MM.1S (cell line): ENCODE results near the gene COQ3.

Experiments used
- DNase-seq: peaks from one replicate; pipeline ENCODE4 v3.0.0-alpha.2; 2015
- H2AFZ ChIP-seq: fragments of 300-600 bp; sonication (generic); 2 replicates; pipeline ENCODE4 v1.6.0; 2016; ENCODE audit warnings: antibody characterized with exemption, low read length
- H3F3A ChIP-seq: fragments of 300-600 bp; sonication (generic); 2 replicates; pipeline ENCODE4 v1.6.1; 2016; ENCODE audit warnings: mild to moderate bottlenecking, antibody characterized with exemption, low read length, moderate library complexity, mixed read lengths; ENCODE audit not compliant: insufficient read depth
- H3K27ac ChIP-seq: fragments of 300-600 bp; sonication (generic); 2 replicates; pipeline ENCODE4 v1.5.1; 2016; ENCODE audit warnings: mild to moderate bottlenecking, low read length
- H3K27me3 ChIP-seq: fragments of 300-600 bp; sonication (generic); replicated peaks from 2 replicates; pipeline ENCODE4 v1.6.0; 2016; ENCODE audit warnings: low read length; ENCODE audit not compliant: insufficient read depth
- H3K36me3 ChIP-seq: fragments of 300-600 bp; sonication (generic); replicated peaks from 2 replicates; pipeline ENCODE4 v1.6.1; 2016; ENCODE audit warnings: mild to moderate bottlenecking, low read length, mixed read lengths; ENCODE audit not compliant: insufficient read depth
- H3K4me1 ChIP-seq: fragments of 300-600 bp; sonication (generic); 2 replicates; pipeline ENCODE4 v1.6.1; 2016; ENCODE audit warnings: low read length, mixed read lengths
- H3K4me2 ChIP-seq: fragments of 300-600 bp; sonication (generic); 2 replicates; pipeline ENCODE4 v1.6.0; 2016; ENCODE audit warnings: low read depth, low read length
- H3K4me3 ChIP-seq: fragments of 300-600 bp; sonication (generic); 2 replicates; pipeline ENCODE4 v1.5.1; 2016; ENCODE audit warnings: low read length, mixed read lengths
- H3K79me2 ChIP-seq: fragments of 300-600 bp; sonication (generic); 2 replicates; pipeline ENCODE4 v1.6.1; 2016; ENCODE audit warnings: mixed run types, low read length, mixed read lengths
- H3K9ac ChIP-seq: fragments of 300-600 bp; sonication (generic); 2 replicates; pipeline ENCODE4 v1.6.1; 2016; ENCODE audit warnings: low read length, mixed read lengths
- H3K9me2 ChIP-seq: fragments of 300-600 bp; sonication (generic); replicated peaks from 2 replicates; pipeline ENCODE4 v1.6.1; 2016; ENCODE audit warnings: mild to moderate bottlenecking, low read length, mixed read lengths; ENCODE audit not compliant: insufficient read depth
- H3K9me3 ChIP-seq: fragments of 300-600 bp; sonication (generic); replicated peaks from 2 replicates; pipeline ENCODE4 v1.6.1; 2016; ENCODE audit warnings: mild to moderate bottlenecking, low read length, mixed read lengths; ENCODE audit not compliant: insufficient read depth
- H4K20me1 ChIP-seq: fragments of 300-600 bp; sonication (generic); 2 replicates; pipeline ENCODE4 v1.6.1; 2016; ENCODE audit warnings: mild to moderate bottlenecking, low read length, moderate library complexity, mixed read lengths; ENCODE audit not compliant: insufficient read depth
- EZH2 ChIP-seq: fragments of 300-600 bp; sonication (generic); optimal IDR thresholded peaks from 2 replicates; pipeline ENCODE3; 2017; ENCODE audit warnings: low read depth, mild to moderate bottlenecking, antibody characterized with exemption, low read length, mixed read lengths
- EZH2phosphoT487 ChIP-seq: fragments of 300-600 bp; sonication (generic); IDR thresholded peaks from 2 replicates; pipeline ENCODE4 v1.6.1; 2018; ENCODE audit warnings: antibody characterized with exemption, low read length
- TF ChIP-seq, protein P1 (sequence below): fragments of 300-600 bp; sonication (generic); IDR thresholded peaks from 2 replicates; pipeline ENCODE4 v1.5.1; 2016; ENCODE audit warnings: antibody characterized with exemption, low read length, mixed read lengths

COQ3 gene

DNA sequence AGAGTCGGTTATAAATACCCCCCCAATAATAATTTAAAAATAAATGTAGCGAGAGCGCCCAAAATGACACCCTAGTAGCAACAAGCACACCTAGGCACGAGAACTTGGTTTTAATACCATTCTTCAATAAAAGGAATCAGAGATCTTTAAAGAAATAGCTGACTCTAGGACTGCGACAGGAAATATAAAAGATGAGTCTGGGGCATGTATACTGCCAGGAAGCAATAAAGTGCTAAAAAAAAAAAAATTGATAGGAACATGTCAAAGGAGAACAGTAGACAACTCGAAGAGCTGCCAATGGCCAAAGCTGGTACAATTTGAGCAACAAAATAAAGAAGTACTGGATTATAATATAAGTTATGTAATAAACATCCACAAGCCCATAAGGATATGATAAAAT, 28.9 kb upstream of the COQ3 start:
- Histone ChIP-seq H3K27me3 (no peaks in the 10 kb centered on the region), H3K9me2 (no peaks in the 10 kb centered on the region), H2AFZ (no peak overlapping the region), H3K4me3 (no peak overlapping the region), H3K4me1 (peaks cover 15% of the 10 kb centered on the region), H3K79me2 (peaks cover 76% of the 10 kb centered on the region), H4K20me1 (peaks cover 45% of the 10 kb centered on the region), H3K36me3 (no peaks in the 10 kb centered on the region), H3K4me2 (no peak overlapping the region), H3F3A (peaks cover 9% of the 10 kb centered on the region), H3K9ac (no peak overlapping the region), H3K9me3 (no peaks in the 10 kb centered on the region), H3K27ac (no peak overlapping the region)
- DNase-seq = no peak
- TF ChIP-seq, protein P1, sequence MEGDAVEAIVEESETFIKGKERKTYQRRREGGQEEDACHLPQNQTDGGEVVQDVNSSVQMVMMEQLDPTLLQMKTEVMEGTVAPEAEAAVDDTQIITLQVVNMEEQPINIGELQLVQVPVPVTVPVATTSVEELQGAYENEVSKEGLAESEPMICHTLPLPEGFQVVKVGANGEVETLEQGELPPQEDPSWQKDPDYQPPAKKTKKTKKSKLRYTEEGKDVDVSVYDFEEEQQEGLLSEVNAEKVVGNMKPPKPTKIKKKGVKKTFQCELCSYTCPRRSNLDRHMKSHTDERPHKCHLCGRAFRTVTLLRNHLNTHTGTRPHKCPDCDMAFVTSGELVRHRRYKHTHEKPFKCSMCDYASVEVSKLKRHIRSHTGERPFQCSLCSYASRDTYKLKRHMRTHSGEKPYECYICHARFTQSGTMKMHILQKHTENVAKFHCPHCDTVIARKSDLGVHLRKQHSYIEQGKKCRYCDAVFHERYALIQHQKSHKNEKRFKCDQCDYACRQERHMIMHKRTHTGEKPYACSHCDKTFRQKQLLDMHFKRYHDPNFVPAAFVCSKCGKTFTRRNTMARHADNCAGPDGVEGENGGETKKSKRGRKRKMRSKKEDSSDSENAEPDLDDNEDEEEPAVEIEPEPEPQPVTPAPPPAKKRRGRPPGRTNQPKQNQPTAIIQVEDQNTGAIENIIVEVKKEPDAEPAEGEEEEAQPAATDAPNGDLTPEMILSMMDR = no peak
- TF ChIP-seq EZH2 = no peak

DNA sequence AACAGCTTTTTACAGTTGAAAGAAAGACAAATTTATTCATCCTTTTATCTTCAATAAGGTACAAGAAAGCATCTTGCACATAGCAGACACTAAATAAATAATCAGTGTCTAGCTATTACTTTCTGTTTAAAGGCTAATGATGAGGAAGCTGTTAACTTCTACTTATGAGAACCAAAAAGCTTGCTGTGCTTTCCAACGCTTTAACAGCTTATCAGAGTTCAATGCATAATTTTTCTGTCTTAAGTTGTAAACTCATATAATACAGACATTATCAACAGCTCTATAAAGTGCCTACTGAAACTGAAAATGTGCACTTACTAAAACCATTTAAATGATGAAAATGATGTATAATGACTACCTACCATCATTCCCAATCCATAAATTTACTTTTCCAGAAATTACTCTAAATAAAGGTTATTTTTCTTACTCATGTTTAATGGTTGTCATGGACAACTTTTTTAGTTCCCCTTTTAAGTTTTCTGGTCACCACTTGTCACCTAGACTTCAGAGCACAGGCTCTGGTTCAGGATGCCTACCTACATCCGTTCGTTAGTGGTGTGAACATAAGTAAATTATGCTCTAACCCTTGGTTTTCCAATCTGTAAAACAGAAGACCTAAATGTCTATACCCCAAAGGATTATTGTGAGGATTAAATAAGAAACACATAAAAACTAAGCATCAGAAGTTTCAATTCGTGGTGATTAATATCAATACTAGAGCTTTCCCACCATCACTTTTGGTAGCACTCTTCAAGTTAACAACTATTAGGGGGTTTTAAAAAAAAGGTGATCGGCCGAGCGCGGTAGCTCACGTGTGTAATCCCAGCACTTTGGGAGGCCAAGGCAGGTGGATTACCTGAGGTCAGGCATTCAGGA, 23.1 kb upstream of the COQ3 start:
- Histone ChIP-seq H3K27ac (no peak overlapping the region), H3K4me2 (no peak overlapping the region), H3K9me2 (no peaks in the 10 kb centered on the region), H3K79me2 (peaks cover 99% of the 10 kb centered on the region), H3K36me3 (no peaks in the 10 kb centered on the region), H3K27me3 (no peaks in the 10 kb centered on the region), H3K9me3 (no peaks in the 10 kb centered on the region), H3F3A (no peaks in the 10 kb centered on the region), H2AFZ (no peak overlapping the region), H3K9ac (no peak overlapping the region), H3K4me3 (no peak overlapping the region), H3K4me1 (no peaks in the 10 kb centered on the region), H4K20me1 (peaks cover 41% of the 10 kb centered on the region)
- no peak for DNase-seq
- TF ChIP-seq, protein P1 = no peak

- 0 out of 2 replicates have a peak, but pooled peaks cover 2% of the 10 kb centered on the region for H3K36me3 ChIP-seq
- H3K4me2 ChIP-seq = no peak overlapping the region
- no peaks in the 10 kb centered on the region for H3K27me3 ChIP-seq
- TF ChIP-seq EZH2 (no peak), EZH2phosphoT487 (no peak)
- TF ChIP-seq, protein P1 = no peak
- no peaks in the 10 kb centered on the region for H3K9me3 ChIP-seq
- no peak overlapping the region for H3K27ac ChIP-seq
- H3K9ac ChIP-seq = no peak overlapping the region
- H3F3A ChIP-seq = no peaks in the 10 kb centered on the region
- no peaks in the 10 kb centered on the region for H3K4me1 ChIP-seq
- DNase-seq = no peak
- H3K9me2 ChIP-seq = no peaks in the 10 kb centered on the region
- peaks cover 99% of the 10 kb centered on the region for H3K79me2 ChIP-seq
- no peak overlapping the region for H3K4me3 ChIP-seq
- H4K20me1 ChIP-seq = peaks cover 33% of the 10 kb centered on the region
- no peak overlapping the region for H2AFZ ChIP-seq
These were observed 22.2 kb upstream of the COQ3 start for GRCh38 chr6:99416226-99416625.
